Lung (tissue), 12 donors: ENCODE measurements around the gene NFASC. TPM values are rescaled to one million over a fixed set of nuclear protein-coding genes. Genes with fewer than 3 reads are reported as not detected.

Experiments used
- ATAC-seq: fragments of 200-7000 bp; cut with Tn5 transposase; one replicate; pipeline ENCODE4 v1.9.1; 2020; ENCODE audit warnings: moderate number of reproducible peaks; ENCODE audit not compliant: insufficient read depth, low FRiP score
- DNase-seq, 3 donors: peaks; one replicate each; pipeline ENCODE4 v3.0.0-alpha.2; 2013 to 2017
- H3K27ac ChIP-seq, 2 donors: one replicate each; pipeline ENCODE4 v1.5.1; 2013; ENCODE audit warnings: mild to moderate bottlenecking in 2 of 2, moderate library complexity in 2 of 2, control low read depth in 1 of 2, inconsistent platforms in 1 of 2, low read depth in 1 of 2, low read length in 1 of 2
- H3K27me3 ChIP-seq, 3 donors: one replicate each; pipeline ENCODE4 v1.5.1; 2013; ENCODE audit warnings: low read length in 2 of 3; ENCODE audit not compliant: control insufficient read depth in 3 of 3, insufficient read depth in 3 of 3
- H3K36me3 ChIP-seq, 4 donors: one replicate each; pipeline ENCODE4 v1.5.1; 2013; ENCODE audit warnings: low read length in 4 of 4, mild to moderate bottlenecking in 1 of 4, moderate library complexity in 1 of 4; ENCODE audit not compliant: control insufficient read depth in 4 of 4, insufficient read depth in 4 of 4
- H3K4me1 ChIP-seq, 5 donors: one replicate each; pipeline ENCODE4 v1.5.1; 2013; ENCODE audit warnings: low read length in 5 of 5, mild to moderate bottlenecking in 2 of 5, moderate library complexity in 1 of 5; ENCODE audit not compliant: control insufficient read depth in 5 of 5, insufficient read depth in 5 of 5
- H3K4me3 ChIP-seq: one replicate; pipeline ENCODE4 v1.5.1; 2013; ENCODE audit warnings: mild to moderate bottlenecking, control low read depth, moderate library complexity
- H3K9ac ChIP-seq, 2 donors: one replicate each; pipeline ENCODE4 v1.5.1; 2013; ENCODE audit warnings: low read length in 2 of 2, control low read depth in 1 of 2; ENCODE audit not compliant: insufficient read depth in 1 of 2
- H3K9me3 ChIP-seq, 4 donors: one replicate each; pipeline ENCODE4 v1.5.1; 2013; ENCODE audit warnings: low read length in 3 of 4, mild to moderate bottlenecking in 1 of 4, moderate library complexity in 1 of 4; ENCODE audit not compliant: control insufficient read depth in 4 of 4, insufficient read depth in 3 of 4
- WGBS, 2 donors: extraction: QIAGEN DNeasy Blood & Tissue Kit; methylation state at CpG; one replicate each; pipeline ENCODE4 v1.1.7; 2013; 5-methylcytosine and 5-hydroxymethylcytosine counted together
- polyA plus RNA-seq, 2 donors: library from polyadenylated mRNA; stranded (reverse); fragments of 200-250 nt; gene quantifications; one replicate each; pipeline ENCODE4 v1.2.1, GENCODE V29; 2013
- total RNA-seq, 2 donors: library from RNA; depleted of rRNA in 1 of 2; stranded (reverse); fragments of >200 nt in 1 of 2; gene quantifications; one replicate each; pipeline ENCODE4 v1.2.1, GENCODE V29; 2014 to 2021
- TF ChIP-seq, protein P1 (sequence below): IDR thresholded peaks from 2 replicates; pipeline ENCODE4 v1.5.1; 2012; ENCODE audit warnings: mild to moderate bottlenecking; ENCODE audit errors: control extremely low read depth, extremely low read depth
- donor health status: control.
- donor health status: control.
- donor health status: Bipolar disorder and iron deficiency.
- donor health status: healthy.
- donor health status: DM: yes; HTN: yes; CAD: no.

NFASC gene
- total and polyA plus RNA-seq, 4 donors = 1.8 to 11.2 (median 3.8) TPM

DNA sequence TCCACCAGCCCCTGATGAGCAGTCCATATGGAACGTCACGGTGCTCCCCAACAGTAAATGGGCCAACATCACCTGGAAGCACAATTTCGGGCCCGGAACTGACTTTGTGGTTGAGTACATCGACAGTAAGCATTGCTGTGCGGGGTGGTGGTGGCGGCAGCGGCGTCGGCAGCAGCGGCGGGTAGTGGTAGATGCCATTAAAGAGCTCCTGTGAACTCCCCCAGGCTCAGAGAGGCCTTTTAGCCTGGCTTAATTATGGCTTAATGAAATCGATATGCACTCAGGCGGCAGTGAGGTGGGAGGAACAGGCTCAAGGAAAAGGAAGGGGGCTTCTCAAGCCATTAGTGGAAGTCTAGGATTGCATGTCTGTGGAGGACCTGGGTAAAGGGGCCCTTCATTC is 130.5 kb downstream of the NFASC start:
- Histone ChIP-seq H3K36me3 (no peaks in the 10 kb centered on the region), H3K9me3 (no peaks in the 10 kb centered on the region), H3K27ac (no peak overlapping the region), H3K9ac (no peak overlapping the region), H3K27me3 (peaks cover 0 to 9% (median 0%) of the 10 kb centered on the region in 3 donors), H3K4me3 (no peak overlapping the region), H3K4me1 (peaks cover 0 to 10% (median 0%) of the 10 kb centered on the region in 5 donors)
- 95% methylated on average over 14 of the region's 14 CpGs for WGBS, 2 donors
- TF ChIP-seq, protein P1, sequence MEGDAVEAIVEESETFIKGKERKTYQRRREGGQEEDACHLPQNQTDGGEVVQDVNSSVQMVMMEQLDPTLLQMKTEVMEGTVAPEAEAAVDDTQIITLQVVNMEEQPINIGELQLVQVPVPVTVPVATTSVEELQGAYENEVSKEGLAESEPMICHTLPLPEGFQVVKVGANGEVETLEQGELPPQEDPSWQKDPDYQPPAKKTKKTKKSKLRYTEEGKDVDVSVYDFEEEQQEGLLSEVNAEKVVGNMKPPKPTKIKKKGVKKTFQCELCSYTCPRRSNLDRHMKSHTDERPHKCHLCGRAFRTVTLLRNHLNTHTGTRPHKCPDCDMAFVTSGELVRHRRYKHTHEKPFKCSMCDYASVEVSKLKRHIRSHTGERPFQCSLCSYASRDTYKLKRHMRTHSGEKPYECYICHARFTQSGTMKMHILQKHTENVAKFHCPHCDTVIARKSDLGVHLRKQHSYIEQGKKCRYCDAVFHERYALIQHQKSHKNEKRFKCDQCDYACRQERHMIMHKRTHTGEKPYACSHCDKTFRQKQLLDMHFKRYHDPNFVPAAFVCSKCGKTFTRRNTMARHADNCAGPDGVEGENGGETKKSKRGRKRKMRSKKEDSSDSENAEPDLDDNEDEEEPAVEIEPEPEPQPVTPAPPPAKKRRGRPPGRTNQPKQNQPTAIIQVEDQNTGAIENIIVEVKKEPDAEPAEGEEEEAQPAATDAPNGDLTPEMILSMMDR = no peak
- ATAC-seq (no peak), DNase-seq (no peak)

DNA sequence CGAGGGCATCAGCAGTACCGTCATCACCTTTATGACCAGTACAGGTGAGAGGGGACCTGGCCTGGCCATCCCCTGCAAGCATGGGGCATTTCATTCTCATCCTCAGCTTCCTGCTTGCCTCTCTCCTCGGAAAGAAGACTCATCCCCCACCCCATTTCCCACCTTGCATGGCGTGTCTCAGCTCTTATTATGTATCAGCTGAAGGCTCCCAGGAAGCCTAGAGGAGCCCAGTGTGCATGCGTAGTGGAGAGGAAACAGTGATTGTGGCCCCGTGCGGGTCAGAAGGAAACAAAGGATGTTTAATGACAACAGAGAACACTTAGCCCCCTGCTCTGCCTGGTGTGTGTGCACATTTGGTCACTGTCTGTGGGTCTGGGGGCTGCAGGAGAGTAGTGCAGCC is 132.0 kb downstream of the NFASC start:
- H3K4me1 ChIP-seq = peaks cover 0 to 4% (median 0%) of the 10 kb centered on the region in 5 donors
- H3K9ac ChIP-seq = no peak overlapping the region
- peaks cover 0 to 9% (median 0%) of the 10 kb centered on the region in 3 donors for H3K27me3 ChIP-seq
- WGBS, 2 donors = 74 to 77% methylated on average over 7 of the region's 7 CpGs
- no peak overlapping the region for H3K27ac ChIP-seq
- no peak for DNase-seq
- no peaks in the 10 kb centered on the region for H3K9me3 ChIP-seq
- TF ChIP-seq, protein P1 = no peak
- H3K4me3 ChIP-seq = no peak overlapping the region
- ATAC-seq = no peak
- H3K36me3 ChIP-seq = no peaks in the 10 kb centered on the region

DNA sequence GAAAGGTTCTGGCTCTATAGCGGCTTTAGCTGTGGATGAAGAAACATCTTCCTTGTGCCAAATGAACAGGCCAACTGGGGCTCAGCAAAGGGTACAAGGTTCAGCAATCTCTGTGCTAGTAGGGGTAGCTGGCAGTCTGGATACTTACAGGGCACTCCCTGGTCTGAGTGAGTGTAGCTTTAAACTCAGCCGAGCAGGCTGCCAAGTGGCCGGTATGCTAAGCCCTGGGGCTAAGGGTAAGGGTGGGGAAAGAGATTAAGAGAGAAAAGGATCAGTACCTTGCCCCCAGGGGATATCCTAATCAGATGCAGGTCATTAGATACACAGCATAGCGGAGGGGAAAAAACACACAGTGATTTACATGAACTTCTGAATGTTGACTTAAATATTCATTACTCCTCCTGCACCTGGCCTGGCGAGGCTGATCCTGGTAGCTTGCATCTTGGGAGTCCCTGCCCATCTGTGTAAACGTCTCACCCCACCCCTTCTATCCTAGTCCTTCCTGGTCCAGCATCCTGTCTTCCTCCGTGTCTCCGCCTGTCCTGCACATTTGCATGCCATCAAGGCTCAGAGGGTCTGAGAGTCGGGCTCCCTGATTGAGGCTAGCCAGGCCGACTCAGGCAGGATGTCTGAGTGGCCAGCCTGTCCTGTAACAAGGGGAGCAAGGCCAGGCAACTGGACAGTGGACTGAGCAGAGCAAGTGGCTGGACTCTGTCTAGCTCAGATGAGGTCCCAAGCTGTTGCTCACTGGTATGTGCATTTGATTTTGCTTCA is 132.9 kb downstream of the NFASC start:
- 70 to 79% methylated on average over 10 of the region's 10 CpGs for WGBS, 2 donors
- TF ChIP-seq, protein P1 = no peak
- Histone ChIP-seq H3K4me3 (no peak overlapping the region), H3K36me3 (no peaks in the 10 kb centered on the region), H3K4me1 (no peaks in the 10 kb centered on the region), H3K27ac (no peak overlapping the region), H3K9ac (no peak overlapping the region), H3K9me3 (no peaks in the 10 kb centered on the region), H3K27me3 (peaks cover 0 to 9% (median 0%) of the 10 kb centered on the region in 3 donors)
- ATAC-seq (no peak), DNase-seq (no peak)
